ENCODE data around the gene CCDC86.

CCDC86 gene

DNA sequence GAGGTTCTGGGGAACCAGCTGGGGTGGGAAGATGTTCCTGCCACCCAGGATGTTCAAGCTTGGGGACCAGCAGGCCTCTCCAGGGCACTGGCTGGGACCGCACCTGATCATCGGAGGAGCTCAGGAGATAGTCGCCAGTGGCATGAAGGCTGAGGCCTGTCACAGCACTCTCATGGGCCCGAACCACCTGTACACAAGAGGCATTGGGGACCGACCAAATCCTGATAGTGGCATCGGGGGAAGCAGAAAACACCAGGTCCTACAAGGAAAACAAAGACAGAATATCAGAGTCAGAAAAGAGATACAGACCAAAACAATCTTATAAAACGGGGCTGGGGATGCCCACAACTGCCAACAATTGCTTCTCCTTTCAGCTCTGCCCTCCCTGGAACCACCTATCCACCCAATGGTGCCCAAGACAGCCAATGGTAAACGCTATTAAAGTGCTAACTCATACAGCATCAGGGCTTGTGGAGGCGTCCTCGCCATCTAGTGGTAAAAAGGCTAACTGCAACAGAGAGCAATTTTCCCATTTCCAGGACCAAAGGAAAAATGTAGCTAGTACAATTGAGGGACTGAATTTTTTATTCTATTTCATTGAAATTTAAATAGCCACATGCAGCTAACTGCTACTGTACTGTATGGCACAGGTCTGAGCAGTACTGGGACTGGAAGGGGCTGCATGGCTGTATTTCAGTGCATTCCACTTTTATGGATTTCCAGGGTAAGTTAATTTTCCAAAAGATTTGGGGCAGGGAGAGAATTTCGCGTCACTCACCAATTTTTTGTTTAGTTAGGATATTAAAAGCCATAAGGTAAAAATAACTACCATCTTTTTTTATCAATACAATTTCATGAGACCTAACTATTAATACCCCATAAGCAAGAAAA, 57.4 kb downstream of the CCDC86 start:
- TF ChIP-seq, protein P1, sequence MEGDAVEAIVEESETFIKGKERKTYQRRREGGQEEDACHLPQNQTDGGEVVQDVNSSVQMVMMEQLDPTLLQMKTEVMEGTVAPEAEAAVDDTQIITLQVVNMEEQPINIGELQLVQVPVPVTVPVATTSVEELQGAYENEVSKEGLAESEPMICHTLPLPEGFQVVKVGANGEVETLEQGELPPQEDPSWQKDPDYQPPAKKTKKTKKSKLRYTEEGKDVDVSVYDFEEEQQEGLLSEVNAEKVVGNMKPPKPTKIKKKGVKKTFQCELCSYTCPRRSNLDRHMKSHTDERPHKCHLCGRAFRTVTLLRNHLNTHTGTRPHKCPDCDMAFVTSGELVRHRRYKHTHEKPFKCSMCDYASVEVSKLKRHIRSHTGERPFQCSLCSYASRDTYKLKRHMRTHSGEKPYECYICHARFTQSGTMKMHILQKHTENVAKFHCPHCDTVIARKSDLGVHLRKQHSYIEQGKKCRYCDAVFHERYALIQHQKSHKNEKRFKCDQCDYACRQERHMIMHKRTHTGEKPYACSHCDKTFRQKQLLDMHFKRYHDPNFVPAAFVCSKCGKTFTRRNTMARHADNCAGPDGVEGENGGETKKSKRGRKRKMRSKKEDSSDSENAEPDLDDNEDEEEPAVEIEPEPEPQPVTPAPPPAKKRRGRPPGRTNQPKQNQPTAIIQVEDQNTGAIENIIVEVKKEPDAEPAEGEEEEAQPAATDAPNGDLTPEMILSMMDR (IDR thresholded peaks at IDR 0.05; ENCODE audit: insufficient read depth, low read depth, low read length, missing control alignments), result peak; percentile 95
- DNase-seq (ENCODE audit: low read depth), result peak; percentile 54

DNA sequence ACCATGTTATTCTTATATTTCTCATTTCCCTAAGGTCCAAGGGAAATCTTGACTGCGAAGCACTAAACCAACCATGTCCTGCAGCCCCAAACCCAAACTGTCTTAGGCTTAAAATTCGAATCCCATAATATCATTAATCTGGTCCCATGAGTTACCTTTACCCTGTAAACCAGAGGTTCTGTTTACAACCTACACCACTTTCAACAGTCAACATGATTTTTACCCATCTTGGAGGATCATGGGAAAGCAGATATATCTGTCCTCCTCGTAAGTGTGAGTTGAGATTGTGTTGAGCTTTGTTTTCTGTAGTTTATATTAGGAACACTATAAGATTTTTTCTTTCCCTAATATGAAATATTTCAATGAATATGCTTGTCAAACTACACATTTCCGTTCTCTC, 58.1 kb downstream of the CCDC86 start:
- no peak for DNase-seq (ENCODE audit: low read depth)
- TF ChIP-seq, protein P1 (IDR thresholded peaks at IDR 0.05; ENCODE audit: insufficient read depth, low read depth, low read length, missing control alignments), result no peak

More for the DNA sequence above, 57.4 kb downstream of the CCDC86 start:
- no peak overlapping the region for H3K4me3 ChIP-seq (ENCODE audit: low read depth, low read length)

More for the DNA sequence above, 58.1 kb downstream of the CCDC86 start:
- no peak overlapping the region for H3K4me3 ChIP-seq (ENCODE audit: low read depth, low read length)

Data from GM12865 (cell line).